ENCODE data around the gene ATP6V1C2. TPM values are rescaled to one million over a fixed set of nuclear protein-coding genes. Genes with fewer than 3 reads are reported as not detected.

Gene ATP6V1C2, protein sequence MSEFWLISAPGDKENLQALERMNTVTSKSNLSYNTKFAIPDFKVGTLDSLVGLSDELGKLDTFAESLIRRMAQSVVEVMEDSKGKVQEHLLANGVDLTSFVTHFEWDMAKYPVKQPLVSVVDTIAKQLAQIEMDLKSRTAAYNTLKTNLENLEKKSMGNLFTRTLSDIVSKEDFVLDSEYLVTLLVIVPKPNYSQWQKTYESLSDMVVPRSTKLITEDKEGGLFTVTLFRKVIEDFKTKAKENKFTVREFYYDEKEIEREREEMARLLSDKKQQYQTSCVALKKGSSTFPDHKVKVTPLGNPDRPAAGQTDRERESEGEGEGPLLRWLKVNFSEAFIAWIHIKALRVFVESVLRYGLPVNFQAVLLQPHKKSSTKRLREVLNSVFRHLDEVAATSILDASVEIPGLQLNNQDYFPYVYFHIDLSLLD
- not detected in 2 replicates for total RNA-seq

DNA sequence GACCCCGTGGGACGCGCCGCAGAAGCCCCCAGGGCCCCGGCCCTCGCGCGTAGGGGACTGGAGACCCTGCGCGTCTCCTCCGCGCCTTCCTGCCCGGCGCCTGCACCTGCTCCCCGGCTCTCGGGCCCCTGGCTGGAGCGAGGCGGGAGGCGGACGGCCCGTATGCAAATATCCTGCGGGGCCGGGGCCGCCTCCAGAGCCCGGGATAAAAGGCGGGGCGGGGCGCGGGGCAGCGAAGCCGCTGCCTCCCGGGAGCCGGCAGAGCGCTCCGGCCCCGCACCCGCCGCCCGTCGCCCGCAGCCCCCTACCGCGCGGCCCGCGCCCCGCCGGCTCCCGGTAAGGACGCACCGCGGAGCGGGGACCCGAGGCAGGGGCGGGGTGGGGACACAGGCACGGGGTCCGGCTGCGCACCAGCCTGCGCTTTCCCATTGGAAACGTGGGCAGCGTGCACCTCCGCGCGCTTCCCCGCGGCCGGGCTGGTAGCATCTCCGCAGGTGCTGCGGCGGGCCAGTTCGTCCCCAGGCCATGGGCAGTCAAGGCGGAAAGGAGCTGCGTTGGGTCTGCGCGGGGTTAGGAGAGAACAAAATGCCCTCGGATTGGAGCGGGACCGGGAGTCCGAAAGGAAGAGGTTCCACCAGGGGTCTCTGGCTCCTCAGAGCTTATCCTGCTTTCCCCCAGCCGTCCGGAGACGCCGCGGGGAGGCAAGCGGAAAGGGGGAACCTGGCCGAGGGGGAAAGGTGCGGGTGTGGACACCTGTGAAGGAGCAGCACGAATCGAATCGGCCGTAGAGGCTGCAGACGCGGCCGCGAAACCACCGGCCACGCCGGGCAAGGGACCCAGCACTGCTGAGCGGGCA lies at the start of gene ATP6V1C2:
Gene ATP6V1C2, plus strand, starts transcription at position 235 of the 856 bp plus-strand sequence. CDS start 1,220 bp downstream, outside the sequence.

DNA sequence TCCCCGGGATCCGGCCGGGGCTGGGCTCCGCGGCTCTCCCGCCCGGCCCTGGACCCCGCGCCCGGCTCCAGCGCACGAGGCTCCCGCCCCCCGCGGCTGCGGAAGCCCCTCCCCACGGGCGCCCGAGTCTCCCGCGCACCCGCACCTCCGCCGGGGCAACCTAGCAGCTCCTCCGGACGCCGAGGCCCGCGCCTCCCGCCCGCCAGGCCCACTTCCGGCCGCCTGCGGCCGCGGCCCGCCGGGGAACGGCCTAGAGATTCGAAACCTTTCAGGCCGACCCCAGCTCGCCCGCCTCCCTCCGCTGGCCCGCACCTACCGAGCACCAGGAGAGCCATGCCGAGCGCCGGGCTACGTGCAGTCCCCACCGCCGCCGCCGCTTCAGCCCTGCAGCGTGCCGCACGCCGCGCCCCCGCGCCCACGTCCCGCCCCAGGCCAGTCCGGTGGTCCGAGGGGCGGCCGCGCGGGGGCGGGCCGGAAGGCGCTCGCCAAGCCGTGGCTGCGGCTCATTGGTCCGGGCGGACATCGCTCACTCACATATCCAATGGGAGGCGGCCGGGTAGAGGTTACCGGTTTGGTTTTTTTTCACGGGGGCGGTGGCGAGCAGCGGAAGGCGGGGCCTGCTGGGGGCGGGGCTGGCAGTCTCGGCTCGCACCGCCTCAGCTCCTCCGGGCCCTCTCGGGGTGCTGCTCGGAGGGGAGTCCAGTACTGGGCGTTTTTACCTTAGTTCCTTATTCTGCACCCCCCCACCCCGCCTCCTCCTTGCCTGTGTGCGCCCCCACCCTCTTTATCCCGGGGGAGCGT lies 91.1 kb downstream of the ATP6V1C2 start, which contains the start of gene PDIA6:
Gene PDIA6, minus strand, starts transcription at position 424 of the 801 bp plus-strand sequence. Its CDS starts 89 bp downstream, at position 335.

Other genes starting within 250 kb of the ATP6V1C2 start
- 27.5 and 38.7 TPM in 2 replicates for gene NOL10, start 31.7 kb upstream of the ATP6V1C2 start, total RNA-seq
- 238 and 261 TPM in 2 replicates for gene PDIA6, start 91.2 kb downstream of the ATP6V1C2 start, total RNA-seq
- 0.50 and 0.59 TPM in 2 replicates for gene KCNF1, start 190.3 kb downstream of the ATP6V1C2 start, total RNA-seq

All from bronchus fibroblast of lung (primary cell).